NB4 (cell line): ENCODE results near the gene C1orf210.

ENCODE experiments used
- DNase-seq: peaks from one replicate; pipeline ENCODE4 v3.0.0; 2010; ENCODE audit warnings: low read depth
- H3K4me3 ChIP-seq: one replicate; pipeline ENCODE4 v1.5.1; 2011; ENCODE audit warnings: mild to moderate bottlenecking, low read depth, low read length, moderate library complexity
- CTCF ChIP-seq: IDR thresholded peaks from one replicate; pipeline ENCODE4 v1.5.1; 2012; ENCODE audit warnings: low read depth, low read length
- MAX ChIP-seq: IDR thresholded peaks from 2 replicates; pipeline ENCODE4 v1.6.1; 2011; ENCODE audit warnings: low read depth, low read length
- MYC ChIP-seq: IDR thresholded peaks from 2 replicates; pipeline ENCODE4 v1.6.1; 2011; ENCODE audit warnings: low read depth, low read length
- POLR2A ChIP-seq: IDR thresholded peaks from 2 replicates; pipeline ENCODE4 v1.6.1; 2011; ENCODE audit warnings: mild to moderate bottlenecking; ENCODE audit not compliant: insufficient read length; ENCODE audit errors: extremely low read depth

C1orf210 gene

GRCh38 chr1:43293896-43294760 lies 8.7 kb upstream of the C1orf210 start:
- no peak for DNase-seq
- no peak overlapping the region for H3K4me3 ChIP-seq
- TF ChIP-seq MYC (no peak), MAX (no peak), CTCF (no peak), POLR2A (no peak)

- DNase-seq, result no peak
- no peak overlapping the region for H3K4me3 ChIP-seq
- TF ChIP-seq MYC, result no peak
These were observed 7.8 kb upstream of the C1orf210 start for GRCh38 chr1:43293176-43293575.

GRCh38 chr1:43292679-43293078 lies 7.3 kb upstream of the C1orf210 start:
- TF ChIP-seq MYC (no peak), CTCF (no peak), POLR2A (no peak), MAX (no peak)
- DNase-seq, result no peak
- H3K4me3 ChIP-seq, result no peak overlapping the region

GRCh38 chr1:43292216-43292615 lies 6.8 kb upstream of the C1orf210 start:
- H3K4me3 ChIP-seq, result no peak overlapping the region
- TF ChIP-seq MAX, result no peak
- no peak for TF ChIP-seq MYC
- no peak for TF ChIP-seq CTCF
- no peak for TF ChIP-seq POLR2A
- DNase-seq, result no peak

- H3K4me3 ChIP-seq, result no peak overlapping the region
- no peak for TF ChIP-seq MYC
- no peak for TF ChIP-seq CTCF
- no peak for TF ChIP-seq MAX
- no peak for TF ChIP-seq POLR2A
These were observed 3.7 kb upstream of the C1orf210 start for GRCh38 chr1:43288785-43289706.

GRCh38 chr1:43288058-43288784 lies 2.8 kb upstream of the C1orf210 start:
- DNase-seq, result no peak
- no peak overlapping the region for H3K4me3 ChIP-seq
- TF ChIP-seq MAX (no peak), CTCF (no peak), POLR2A (no peak), MYC (no peak)

More at GRCh38 chr1:43288785-43289706, 3.7 kb upstream of the C1orf210 start:
- DNase-seq, result no peak
